Thyroid gland (tissue), 4 donors: Measurements from ENCODE around the gene AP3B1.

Experiments used
- POLR2A ChIP-seq, 2 donors: fragments of 450-650 bp; IDR thresholded peaks; one replicate each; pipeline ENCODE4 v1.6.1; 2017; ENCODE audit warnings: antibody characterized with exemption in 2 of 2, mild to moderate bottlenecking in 2 of 2, moderate library complexity in 1 of 2
- TF ChIP-seq, protein P1 (sequence below), 6 experiments: fragments of 200-600 bp in 3 of 6; fragments of 450-650 bp in 3 of 6; sonication (generic) in 3 of 6; IDR thresholded peaks; one replicate each; pipeline ENCODE4 v1.5.1; 2016 to 2019; ENCODE audit warnings: antibody characterized with exemption in 6 of 6, mild to moderate bottlenecking in 2 of 6, inconsistent platforms in 1 of 6, moderate library complexity in 1 of 6

DNA sequence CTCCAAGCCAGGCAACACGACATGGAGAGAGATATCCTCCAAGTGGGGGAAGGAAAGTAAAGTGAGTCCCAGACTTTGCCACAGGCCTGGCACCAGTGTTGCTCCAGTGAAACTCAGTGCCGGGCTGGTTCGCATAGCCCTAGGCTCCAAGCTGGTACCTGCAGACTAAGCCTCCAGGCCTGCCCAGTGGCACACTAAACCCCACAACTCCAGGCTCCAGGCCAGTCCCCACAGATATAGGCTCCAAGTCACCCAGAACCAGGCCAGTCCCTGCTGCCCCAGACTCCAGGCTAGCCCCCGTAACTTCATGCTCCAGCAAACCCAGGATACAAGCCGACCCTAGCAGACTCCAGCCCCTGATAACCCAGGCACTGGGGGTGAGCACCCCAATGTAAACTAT is 23.0 kb upstream of the AP3B1 start:
- TF ChIP-seq, protein P1, sequence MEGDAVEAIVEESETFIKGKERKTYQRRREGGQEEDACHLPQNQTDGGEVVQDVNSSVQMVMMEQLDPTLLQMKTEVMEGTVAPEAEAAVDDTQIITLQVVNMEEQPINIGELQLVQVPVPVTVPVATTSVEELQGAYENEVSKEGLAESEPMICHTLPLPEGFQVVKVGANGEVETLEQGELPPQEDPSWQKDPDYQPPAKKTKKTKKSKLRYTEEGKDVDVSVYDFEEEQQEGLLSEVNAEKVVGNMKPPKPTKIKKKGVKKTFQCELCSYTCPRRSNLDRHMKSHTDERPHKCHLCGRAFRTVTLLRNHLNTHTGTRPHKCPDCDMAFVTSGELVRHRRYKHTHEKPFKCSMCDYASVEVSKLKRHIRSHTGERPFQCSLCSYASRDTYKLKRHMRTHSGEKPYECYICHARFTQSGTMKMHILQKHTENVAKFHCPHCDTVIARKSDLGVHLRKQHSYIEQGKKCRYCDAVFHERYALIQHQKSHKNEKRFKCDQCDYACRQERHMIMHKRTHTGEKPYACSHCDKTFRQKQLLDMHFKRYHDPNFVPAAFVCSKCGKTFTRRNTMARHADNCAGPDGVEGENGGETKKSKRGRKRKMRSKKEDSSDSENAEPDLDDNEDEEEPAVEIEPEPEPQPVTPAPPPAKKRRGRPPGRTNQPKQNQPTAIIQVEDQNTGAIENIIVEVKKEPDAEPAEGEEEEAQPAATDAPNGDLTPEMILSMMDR (IDR thresholded peaks at IDR 0.05): no peak
- no peak for TF ChIP-seq POLR2A (IDR thresholded peaks at IDR 0.05)
